NCI-H146 (cell line): ENCODE data around the gene ZNF626.
"Not testable (repeated sequence)": the region's sequence is repeated elsewhere in the genome, so short reads cannot be mapped to it uniquely, and the experiment has no call there.

Experiments used
- DNase-seq: peaks from one replicate; lab custom pipeline; 2025; lab: John Stamatoyannopoulos, UW

ZNF626 gene

DNA sequence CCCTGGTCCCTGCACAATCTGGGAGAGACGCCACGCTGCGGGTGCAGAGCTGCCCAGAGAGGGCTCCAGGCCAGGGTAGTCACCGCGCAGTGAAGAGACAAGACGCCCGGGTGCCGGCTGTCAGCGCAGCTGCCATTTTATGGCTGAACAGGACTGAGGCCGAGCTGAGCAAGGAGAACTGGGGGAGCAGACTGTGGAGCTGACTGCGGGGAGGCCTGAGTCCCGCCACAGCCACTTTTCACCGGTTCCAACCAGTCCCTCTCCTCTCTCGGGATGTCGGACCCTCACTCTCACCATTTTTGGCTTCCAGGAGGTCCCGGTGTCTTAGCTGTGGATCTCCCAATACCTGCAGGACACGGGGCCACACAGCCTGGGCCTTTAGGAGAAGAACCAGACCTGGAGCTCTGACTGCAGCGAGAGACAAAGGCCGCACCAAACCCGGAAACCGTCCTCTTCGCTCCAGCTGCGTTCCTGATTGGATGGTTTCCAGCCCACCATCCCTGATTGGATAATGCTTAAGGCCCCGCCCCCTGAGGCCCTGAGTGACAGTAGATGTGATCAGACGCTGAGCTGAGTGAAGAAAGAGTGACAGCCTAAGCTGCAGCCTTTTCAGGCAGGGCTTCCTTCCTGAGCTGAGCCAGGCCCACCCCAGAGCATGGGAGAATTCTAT lies at the start of gene ZNF626:
ZNF626 (minus strand) TSS at position 422 of the 670 bp plus-strand sequence; CDS start at position 297, 125 bp downstream.
- DNase-seq = peak; percentile 83

DNA sequence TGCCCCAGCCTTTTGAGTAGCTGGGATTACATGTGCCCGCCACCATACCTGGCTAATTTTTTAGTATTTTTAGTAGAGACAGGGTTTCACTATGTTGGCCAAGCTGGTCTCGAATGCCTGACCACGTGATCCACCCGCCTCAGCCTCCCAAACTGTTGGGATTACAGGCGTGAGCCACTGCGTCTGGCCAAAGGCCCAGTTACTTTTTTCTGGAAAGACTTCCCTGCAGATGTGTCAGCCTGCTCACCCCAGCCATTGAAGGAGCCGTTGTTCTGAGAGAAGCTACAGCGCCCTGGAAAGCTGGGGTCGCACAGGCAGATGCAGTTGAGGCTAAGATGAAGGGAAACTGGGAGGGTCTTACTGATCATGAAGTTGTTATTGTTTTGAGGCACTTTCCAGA lies 7.9 kb upstream of the ZNF626 start:
- DNase-seq = no peak

DNA sequence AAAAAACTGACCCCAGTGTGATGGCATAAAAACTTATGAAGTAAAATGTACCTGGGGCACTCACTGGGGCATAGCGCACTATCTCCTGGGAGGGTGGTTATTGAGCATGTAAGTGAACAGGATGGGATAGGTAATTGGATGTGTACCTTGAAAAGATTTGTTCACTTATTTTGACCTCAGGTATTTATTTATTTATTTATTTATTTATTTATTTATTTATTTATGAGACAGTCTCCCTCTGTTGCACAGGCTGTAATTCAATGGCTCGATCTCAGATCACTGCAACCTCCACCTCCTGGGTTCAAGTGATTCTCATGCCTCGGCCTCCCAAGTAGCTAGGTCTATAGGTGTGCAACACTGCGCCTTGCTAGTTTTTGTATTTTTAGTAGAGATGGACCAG lies 5.9 kb upstream of the ZNF626 start:
- no peak for DNase-seq

DNA sequence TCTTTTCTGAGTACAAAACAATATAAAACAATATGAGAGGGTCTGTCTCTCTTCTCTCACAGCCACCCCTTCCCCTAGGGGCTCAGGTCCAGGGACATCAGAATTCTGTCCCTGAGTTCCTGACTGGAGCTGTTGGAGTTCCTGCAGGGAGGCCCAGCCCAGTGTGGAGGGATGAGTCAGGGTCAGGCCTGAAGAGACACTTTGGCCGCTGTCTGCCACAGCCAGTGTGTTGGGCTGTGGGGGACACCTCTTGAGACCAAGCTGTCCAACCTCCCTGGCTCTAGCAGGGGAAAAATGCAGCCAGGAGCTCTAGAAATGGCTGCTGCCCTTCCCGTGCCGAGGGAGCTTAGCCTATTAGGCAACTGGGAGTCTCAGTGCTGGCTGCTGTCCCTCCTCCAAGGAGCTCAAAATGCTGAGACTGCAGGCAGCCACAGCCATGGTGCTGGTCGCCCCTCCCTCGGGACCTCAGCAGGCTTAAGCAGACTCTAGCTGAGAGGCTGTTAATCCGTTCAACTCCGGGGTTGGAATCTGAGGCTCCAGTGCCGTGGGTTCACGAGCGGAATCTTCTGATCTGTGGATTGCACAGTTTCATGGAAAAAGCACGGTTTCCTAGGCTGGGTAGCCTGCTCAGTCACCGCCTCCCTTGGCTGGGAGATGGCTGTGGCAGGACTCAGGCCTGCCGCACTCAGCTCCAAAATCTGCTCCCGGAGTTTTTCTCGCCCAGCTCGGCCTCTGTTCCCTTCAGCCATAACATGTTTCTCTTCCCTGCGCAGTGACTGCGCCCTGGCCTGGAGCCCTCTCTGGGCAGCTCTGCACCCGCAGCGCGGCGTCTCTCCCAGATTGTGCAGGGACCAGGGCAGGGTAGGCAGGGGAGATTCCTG lies 3.8 kb upstream of the ZNF626 start:
- peak; percentile 16 for DNase-seq

DNA sequence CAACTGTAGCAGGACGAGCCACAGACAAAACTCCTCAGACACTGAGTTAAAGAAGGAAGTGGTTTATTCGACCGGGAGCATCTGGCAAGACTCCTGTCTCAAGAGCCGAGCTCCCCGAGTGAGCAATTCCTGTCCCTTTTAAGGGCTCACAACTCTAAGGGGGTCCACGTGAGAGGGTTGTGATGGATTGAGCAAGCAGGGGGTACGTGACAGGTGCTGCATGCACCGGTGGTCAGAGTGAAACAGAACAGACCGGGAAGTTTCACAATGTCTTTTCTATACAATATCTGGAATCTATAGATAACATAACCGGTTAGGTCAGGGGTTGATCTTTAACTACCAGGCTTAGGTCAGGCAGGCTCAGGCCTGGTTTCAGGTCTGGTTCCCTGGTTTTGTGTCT lies 3.1 kb upstream of the ZNF626 start:
- not testable (repeated sequence) for DNase-seq

DNA sequence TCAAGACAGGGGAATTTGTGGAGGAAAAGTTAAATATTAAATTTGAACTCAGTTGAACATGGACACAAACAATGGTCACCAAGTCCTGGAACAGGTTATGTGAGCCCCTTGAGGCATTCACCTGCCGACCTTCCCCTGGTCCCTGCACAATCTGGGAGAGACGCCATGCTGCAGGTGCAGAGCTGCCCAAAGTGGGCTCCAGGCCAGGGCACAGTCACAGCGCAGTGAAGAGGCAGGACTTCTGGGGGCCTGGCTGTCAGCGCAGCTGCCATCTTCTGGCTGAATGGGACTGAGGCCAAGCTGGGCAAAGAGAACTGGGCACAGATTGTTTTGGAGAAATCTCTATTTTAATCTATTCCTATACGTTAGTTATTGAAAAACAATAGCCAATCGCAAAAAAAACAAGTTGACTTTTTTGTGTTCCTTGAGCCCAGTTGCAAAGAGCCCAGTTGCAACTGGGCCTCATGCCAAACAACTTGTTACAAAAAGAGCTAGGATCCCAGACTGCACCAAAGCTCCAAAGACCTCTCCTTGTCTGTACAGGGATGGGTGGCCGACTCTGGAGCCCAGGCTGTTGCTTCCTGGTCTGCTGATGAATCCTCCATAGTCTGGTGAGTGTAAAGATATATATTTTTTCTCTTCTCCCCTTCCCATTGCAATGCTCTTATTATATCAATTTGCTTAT lies 1.2 kb upstream of the ZNF626 start:
- no peak for DNase-seq

DNA sequence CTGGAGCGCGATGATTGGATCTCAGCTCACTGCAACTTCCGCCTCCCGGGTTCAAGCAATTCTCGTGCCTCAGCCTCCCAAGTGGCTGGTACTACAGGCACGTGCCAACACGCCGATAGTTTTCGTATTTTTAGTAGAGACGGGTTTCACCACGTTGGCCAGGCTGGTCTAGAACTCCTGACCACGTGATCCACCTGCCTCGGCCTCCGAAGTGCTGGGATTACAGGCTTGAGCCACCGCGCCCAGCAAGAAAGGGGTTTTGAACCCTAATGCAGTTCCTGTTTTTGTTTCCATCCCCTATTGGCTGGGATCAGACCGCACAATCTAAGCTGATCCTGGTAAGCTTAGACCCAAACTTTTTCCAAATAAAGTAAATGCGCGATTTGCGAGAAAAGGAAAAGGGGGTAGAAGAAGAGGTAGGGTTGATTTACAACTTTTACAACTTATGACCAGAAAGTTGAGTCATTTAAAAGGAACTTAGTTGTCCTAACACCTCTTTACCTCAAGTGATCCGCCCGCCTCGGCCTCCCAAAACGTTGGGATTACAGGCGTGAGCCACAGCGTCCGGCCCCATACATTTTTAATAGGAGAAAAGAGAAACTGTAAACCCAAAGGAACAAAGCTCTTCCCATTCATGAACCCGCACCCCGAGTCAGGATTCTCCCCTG lies 764 bp downstream of the ZNF626 start:
- no peak for DNase-seq

DNA sequence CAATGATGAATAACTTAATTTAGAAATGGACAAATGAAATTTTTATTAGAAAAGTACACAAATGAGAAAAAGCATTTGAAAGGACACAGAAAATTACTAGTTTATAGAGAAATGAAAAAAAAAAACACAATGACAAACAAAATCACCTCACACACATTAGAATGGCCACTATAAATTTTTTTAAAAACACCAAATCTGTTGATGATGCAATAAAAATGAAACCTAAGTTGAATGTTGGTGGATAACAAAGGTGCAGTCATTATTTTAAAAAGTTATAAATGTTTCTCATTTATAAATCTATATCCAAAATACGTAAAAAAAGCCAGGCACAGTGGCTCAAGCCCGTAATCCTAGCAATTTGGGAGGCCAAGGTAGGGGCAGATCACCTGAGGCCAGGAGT lies 20.8 kb downstream of the ZNF626 start:
- no peak for DNase-seq

DNA sequence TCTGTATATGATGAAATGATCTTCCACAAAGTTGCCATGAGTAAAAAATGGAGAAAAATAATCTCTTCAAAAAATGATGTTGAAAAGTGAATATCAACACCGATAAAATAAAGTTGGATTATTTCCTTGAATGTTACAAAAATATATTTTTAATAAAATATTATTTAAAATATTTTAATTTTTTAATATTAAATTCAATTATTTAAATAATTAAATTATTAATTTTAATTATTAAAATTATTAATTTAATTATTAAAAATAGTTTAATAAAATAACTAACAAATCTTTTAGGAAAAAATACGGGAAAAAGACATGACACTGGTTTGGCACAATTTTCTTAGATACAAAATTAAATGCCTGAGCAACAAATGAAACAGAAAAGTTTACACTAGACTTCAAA lies 21.3 kb downstream of the ZNF626 start:
- no peak for DNase-seq

DNA sequence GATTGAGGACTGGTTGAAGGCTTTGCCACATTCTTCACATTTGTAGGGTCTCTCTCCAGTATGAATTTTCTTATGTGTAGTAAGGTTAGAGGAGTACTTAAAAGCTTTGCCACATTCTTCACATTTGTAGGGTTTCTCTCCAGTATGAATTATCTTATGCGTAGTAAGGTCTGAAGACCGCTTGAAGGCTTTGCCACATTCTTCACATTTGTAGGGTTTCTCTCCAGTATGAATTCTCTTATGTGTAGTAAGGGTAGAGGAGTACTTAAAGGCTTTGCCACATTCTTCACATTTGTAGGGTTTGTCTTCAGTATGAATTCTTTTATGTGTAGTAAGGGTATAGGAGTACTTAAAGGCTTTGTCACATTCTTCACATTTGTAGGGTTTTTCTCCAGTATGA lies 36.8 kb downstream of the ZNF626 start:
- not testable (repeated sequence) for DNase-seq

DNA sequence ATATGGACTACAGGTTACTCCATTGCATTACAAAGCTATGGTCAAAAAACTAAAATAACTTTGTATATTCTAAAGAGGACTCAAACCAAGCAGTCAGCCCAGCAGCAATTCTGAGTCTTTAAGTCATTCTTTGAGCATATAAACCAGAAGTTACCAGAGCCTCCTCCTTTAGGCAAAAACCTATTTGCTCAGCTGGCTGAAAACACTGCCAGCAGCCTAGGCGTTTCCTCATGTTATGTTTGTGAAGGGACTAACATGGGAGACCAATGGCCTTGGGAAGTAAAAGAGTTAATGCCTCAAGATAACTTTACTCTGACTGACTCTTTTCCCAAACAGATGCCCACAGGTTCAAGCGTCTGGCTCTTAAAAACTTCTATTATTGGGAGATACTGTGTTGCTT lies 45.3 kb downstream of the ZNF626 start:
- no peak for DNase-seq

DNA sequence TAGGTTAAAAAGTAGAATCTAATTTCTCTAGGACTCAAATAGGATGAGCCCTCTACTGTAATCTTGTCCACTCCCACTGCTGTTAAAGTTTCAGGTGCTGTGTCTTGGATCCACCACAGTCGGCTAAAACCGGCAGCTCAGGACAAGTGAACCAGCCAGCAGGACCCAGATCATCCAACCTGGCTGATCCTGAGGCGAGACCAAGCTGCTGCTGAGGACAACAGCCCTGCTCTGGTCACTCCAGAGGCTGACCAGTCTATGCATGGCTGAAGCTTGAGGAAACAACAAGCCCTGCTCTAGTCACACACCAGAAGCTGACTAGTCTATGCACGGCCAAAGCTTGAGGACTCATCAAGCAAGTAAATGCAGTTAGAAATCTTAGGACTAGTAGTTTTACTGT lies 46.4 kb downstream of the ZNF626 start:
- DNase-seq = not testable (repeated sequence)

DNA sequence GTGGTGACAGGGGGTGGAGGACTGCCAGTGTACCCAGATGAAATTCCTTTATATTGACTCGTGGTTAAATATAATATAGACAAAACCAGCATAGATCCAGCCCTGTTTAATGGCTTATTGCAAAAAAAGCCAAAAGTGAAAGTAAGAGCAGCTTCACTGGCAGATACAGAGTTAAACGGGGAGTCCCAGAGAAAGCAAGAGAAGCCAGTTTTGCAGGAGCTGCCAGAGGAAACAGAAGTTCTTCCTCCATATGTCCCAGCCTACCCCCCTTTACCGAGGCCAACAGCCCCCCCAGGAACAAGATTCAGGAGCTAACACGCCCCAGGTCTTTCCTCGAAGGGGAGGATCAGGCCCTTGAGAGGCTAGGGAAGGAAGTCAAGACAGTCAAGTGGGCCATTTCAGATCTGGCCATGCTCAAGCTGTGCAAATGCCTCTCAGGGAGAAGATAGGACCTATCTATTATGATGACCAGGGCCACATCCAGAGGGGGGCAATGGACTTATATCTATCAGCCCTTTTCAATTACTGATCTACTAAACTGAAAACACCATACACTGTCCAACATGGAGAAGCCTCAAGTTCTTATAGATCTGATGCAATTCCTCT lies 48.6 kb downstream of the ZNF626 start:
- DNase-seq = no peak

DNA sequence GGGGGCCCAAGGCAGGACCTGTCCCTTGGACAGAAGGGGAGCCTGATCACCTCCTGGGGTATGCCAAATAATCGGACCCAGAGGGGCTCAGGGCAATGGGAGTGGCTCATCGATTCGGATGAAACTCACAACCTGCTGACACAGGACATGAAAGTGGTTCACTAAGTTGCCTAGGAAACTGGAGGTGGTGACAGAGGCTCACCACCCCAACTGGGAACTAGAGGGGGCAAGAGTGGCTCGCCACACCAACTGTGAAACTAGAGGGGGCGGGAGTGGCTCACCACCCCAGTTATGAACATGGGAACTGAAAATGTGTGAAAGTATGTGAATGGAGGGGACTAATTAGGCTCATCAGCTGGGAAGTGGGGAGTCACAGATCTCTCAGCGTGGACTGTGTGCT lies 49.5 kb downstream of the ZNF626 start:
- no peak for DNase-seq

DNA sequence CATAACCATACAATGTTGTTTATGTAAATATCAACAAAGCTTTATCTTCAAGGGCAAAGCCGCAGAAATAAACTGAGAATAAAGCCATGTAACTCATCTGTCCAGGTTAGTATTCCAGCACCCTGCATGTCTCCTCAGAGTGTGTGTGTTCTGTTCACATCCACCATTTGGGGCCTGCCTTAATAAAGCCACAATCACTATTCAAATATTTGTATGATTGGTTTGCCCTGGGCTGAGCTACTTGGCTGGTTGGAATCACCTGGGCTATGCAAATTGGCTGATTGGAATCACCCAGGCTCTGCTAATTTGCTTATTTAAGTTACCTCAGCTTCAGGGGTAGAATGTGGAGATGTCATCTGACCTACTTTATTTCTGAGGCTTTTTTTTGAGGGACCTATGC lies 53.4 kb downstream of the ZNF626 start:
- no peak for DNase-seq
